ENCODE measurements around the gene C1QB.

GRCh38 chr1:22626237-22627157, 26.5 kb upstream of the C1QB start:
- no peak for TF ChIP-seq CTCF (IDR thresholded peaks at IDR 0.05)
- no peak for TF ChIP-seq POLR2A (IDR thresholded peaks at IDR 0.05)

All from heart left ventricle (tissue), 13 donors.